Iris pigment epithelial cell (primary cell): ENCODE data around the gene CNTN1.
A peak's percentile ranks its signal among the peaks of the same experiment; 100 is the strongest.

Experiments used
- DNase-seq: peaks from one replicate; pipeline ENCODE4 v3.0.0-alpha.2; 2011; ENCODE audit warnings: low read depth

CNTN1 gene

GRCh38 chr12:40963751-40964150 lies 271.5 kb downstream of the CNTN1 start:
- no peak for DNase-seq

- DNase-seq: no peak
Measured at GRCh38 chr12:40969796-40970195, 277.6 kb downstream of the CNTN1 start.

GRCh38 chr12:40970320-40970907 lies 278.2 kb downstream of the CNTN1 start:
- no peak for DNase-seq

- peak; percentile 54 for DNase-seq
Measured at GRCh38 chr12:40971911-40972310, 279.7 kb downstream of the CNTN1 start.

- no peak for DNase-seq
Measured at GRCh38 chr12:40976546-40976945, 284.3 kb downstream of the CNTN1 start.

- peak; percentile 20 for DNase-seq
Measured at GRCh38 chr12:40980427-40980961, 288.3 kb downstream of the CNTN1 start.

GRCh38 chr12:40986001-40986400 lies 293.8 kb downstream of the CNTN1 start:
- DNase-seq: peak; percentile 53

GRCh38 chr12:40988355-40988754 lies 296.1 kb downstream of the CNTN1 start:
- no peak for DNase-seq

- peak; percentile 50 for DNase-seq
Measured at GRCh38 chr12:40988824-40989223, 296.6 kb downstream of the CNTN1 start.

GRCh38 chr12:40989785-40990184 lies 297.5 kb downstream of the CNTN1 start:
- no peak for DNase-seq

GRCh38 chr12:40992158-40992557 lies 299.9 kb downstream of the CNTN1 start:
- DNase-seq: no peak

GRCh38 chr12:40992674-40993073 lies 300.4 kb downstream of the CNTN1 start:
- DNase-seq: no peak

- peak; percentile 28 for DNase-seq
Measured at GRCh38 chr12:40993158-40993557, 300.9 kb downstream of the CNTN1 start.

GRCh38 chr12:40996091-40996490 lies 303.9 kb downstream of the CNTN1 start:
- DNase-seq: no peak

GRCh38 chr12:40999210-40999609 lies 307.0 kb downstream of the CNTN1 start:
- DNase-seq: peak; percentile 71

GRCh38 chr12:41008472-41008871 lies 316.2 kb downstream of the CNTN1 start:
- DNase-seq: no peak

- peak; percentile 10 for DNase-seq
Measured at GRCh38 chr12:41011939-41012338, 319.7 kb downstream of the CNTN1 start.

GRCh38 chr12:41013881-41014642 lies 321.8 kb downstream of the CNTN1 start:
- peak; percentile 27 for DNase-seq

- peak; percentile 68 for DNase-seq
Measured at GRCh38 chr12:41014643-41015020, 322.4 kb downstream of the CNTN1 start.

- no peak for DNase-seq
Measured at GRCh38 chr12:41018010-41018409, 325.8 kb downstream of the CNTN1 start.

- DNase-seq: no peak
Measured at GRCh38 chr12:41019461-41019860, 327.2 kb downstream of the CNTN1 start.

GRCh38 chr12:41023836-41024235 lies 331.6 kb downstream of the CNTN1 start:
- no peak for DNase-seq

- DNase-seq: no peak
Measured at GRCh38 chr12:41026151-41026550, 333.9 kb downstream of the CNTN1 start.

- no peak for DNase-seq
Measured at GRCh38 chr12:41032386-41032785, 340.1 kb downstream of the CNTN1 start.
